Inferior parietal cortex (tissue), 1 donor: ENCODE results near the gene RBP2.

Source experiments
- DNase-seq: peaks from one replicate; pipeline ENCODE4 v3.0.0-alpha.2; 2016; ENCODE audit errors: extremely low spot score

RBP2 gene

DNA sequence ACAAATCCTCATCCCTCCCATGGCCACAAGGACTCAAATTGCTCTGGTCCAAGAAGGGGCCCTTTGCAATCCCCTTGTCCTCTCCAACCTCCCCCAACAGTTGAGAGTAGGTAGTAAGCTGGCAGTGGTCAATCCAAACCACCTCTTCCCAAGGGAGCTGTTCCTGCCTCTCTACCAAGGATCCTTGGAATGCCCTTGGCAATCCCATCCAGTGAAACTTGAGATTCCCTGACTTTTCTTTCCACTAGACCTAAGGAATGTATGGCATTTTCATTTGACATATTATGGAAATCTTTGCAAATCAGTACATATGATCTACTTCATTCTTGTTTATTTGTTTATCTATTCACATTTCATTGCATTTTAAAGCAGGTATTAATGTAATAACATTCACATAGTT, 4.8 kb upstream of the RBP2 start:
- DNase-seq: no peak

GRCh38 chr3:139480585-139480984, 4.3 kb upstream of the RBP2 start:
- no peak for DNase-seq

- DNase-seq: no peak
Measured at GRCh38 chr3:139477710-139478640, 1.7 kb upstream of the RBP2 start.

GRCh38 chr3:139473155-139473771, 3.1 kb downstream of the RBP2 start:
- DNase-seq: no peak

GRCh38 chr3:139472380-139473010, 3.8 kb downstream of the RBP2 start:
- no peak for DNase-seq

DNA sequence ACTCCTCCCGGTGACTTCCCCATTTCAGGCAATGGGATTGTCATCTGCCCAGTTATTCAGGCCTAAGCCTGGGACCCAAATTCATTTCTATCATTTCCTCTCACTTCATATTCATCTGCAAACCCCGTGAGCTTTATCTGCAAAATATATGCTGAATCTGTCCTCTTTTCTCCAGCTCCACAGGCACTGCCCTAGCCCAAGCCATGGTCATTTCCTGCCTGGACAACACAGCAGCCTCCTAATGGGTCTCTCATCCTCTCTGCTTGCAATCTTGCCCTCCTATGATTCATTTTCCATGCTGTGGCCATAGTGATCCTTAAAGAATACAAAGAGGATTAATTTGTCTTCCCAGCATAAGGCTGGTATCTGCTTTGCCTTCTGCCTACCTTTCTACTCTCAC, 6.1 kb downstream of the RBP2 start:
- no peak for DNase-seq

- DNase-seq: no peak
Measured at GRCh38 chr3:139468399-139468798, 7.9 kb downstream of the RBP2 start.

DNA sequence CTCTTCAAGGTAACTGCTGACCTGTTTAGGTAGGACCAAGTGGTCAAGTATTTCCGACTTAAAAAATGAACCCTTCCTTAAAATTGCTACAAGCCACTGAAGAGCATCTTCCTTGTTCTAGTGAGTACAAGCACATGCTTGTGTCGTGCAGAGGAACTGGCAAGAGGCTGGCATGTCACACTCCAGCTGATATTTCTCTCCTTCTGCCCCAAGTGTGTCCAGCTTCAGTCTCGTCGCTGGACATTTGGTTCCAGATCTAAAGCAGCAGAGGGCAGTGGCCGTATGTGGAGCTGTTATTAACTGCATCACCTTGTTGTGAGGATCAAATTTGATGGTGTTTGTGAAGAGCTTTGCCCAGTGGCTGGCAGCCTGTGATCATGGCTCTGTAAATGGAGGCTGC, 10.0 kb downstream of the RBP2 start:
- DNase-seq: no peak

DNA sequence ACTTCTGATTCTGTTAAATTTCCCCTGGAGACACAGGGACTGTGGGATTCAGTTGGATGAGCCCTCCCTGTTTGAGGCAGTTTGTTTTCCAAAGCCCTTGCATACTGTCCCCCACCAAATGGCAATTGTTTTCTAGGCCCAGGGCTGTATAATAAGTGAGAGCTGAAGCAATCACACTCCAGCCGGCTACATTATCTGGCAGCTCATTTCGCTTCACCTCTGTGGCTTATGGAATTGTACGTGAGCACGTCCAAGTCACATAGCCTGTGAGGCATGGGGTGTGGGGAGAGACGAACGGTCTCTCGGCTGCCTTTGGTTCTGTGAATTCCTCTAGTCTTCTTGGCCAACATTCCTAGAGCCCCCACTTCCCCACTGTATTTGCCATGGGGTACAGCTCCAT, 10.7 kb downstream of the RBP2 start:
- DNase-seq: no peak

DNA sequence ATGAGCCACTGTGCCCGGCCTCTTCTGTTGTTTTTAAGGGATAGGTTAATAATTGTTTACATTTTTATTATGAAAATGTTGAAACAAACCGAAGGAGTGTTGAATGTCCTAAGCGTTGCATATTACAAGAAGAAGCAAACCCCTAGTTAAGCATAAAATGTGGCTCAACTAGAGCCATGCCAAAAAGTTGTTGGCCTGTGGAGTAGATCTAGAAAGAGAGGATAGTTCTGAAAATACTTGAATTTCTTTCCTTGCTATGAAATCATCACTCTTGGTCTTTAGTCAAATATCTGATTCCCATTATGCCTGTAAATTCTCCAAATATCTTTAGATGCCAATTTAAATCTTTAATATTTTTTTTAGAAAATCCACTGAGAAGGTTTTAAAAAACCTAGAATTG, 12.8 kb downstream of the RBP2 start:
- no peak for DNase-seq

GRCh38 chr3:139460529-139460928, 15.8 kb downstream of the RBP2 start:
- DNase-seq: no peak

- no peak for DNase-seq
Measured at GRCh38 chr3:139460076-139460475, 16.2 kb downstream of the RBP2 start.

GRCh38 chr3:139458348-139458747, 18.0 kb downstream of the RBP2 start:
- no peak for DNase-seq

DNA sequence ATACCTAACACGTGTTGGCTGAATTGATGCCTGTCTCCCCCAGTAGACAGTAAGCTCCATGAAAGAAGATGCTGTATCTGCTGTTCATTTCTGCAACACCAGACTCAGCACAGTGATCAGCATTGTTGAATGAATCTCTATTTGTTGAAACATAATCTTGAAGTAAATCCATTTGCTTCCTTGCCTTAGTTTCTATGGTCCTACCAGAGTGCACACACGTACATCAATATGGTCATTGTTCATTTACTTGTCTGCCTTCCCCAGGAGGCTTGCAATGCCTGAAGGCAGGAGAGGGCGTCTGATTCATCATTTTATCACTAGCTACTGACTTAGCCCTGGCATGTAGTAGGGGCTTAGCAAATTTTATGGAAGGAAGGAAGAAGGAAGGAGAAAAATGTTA, 19.2 kb downstream of the RBP2 start:
- DNase-seq: no peak

GRCh38 chr3:139456386-139456785, 19.9 kb downstream of the RBP2 start:
- no peak for DNase-seq

DNA sequence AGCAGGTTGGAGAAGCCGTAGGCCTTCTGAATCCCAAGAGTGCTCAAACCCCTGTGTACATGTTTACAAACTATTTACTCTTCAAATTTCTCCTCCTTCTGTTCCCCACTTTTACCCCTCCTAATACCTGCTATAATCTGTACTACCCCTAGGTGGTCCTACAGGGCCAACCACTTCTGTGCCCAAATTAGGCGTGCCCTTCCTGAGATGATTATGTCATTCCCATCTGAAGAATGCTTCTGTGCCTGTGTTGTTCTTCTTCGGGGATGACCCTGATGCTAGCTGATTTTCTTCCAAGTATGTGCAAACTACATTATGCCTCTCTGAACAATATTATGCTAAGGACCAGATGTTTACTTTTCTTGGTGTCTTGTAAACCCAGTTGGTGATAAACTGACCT, 20.5 kb downstream of the RBP2 start:
- no peak for DNase-seq

GRCh38 chr3:139455206-139455605, 21.1 kb downstream of the RBP2 start:
- no peak for DNase-seq

- no peak for DNase-seq
Measured at GRCh38 chr3:139454346-139454745, 22.0 kb downstream of the RBP2 start.

GRCh38 chr3:139450159-139450558, 26.2 kb downstream of the RBP2 start:
- no peak for DNase-seq

DNA sequence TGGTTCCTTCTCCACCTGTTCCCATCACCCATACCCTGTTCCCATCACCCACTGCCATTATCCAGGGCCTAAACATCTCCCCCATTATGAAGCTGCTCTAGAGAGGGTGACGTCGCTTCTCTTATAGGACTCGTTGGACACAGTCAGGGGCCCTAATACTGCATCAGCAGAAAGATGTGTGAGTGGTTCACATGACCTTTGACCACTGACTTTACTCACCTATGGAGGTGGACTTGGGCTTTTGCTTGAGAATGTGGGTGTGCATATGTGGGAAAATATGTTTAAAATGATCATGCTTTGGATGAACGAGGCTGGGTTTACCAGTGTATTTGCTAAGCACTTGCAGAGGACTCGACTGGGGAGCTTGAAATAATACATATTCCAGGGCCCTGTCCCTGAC, 26.8 kb downstream of the RBP2 start:
- no peak for DNase-seq

DNA sequence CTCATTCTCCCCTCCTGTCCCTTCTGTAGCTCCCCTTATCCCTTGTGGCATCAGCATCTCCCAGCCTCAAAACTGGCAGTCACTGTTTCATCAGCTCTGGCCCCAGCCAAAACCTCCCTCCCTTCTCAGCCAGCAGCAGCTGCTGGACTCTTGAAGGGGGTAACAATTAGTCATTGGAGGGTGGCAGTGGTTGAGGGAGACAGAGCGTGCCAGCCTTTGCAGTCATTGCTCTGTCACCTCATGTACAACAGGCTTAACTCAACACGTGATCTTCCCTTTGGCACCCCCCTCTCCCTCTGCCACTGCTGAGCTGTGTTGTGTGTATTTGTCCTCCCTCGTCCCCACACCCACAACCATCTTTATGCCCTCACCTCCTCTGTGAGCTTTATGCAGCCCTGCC, 28.2 kb downstream of the RBP2 start:
- peak; percentile 72 for DNase-seq

- DNase-seq: no peak
Measured at GRCh38 chr3:139447486-139447885, 28.8 kb downstream of the RBP2 start.

- DNase-seq: no peak
Measured at GRCh38 chr3:139444446-139444845, 31.9 kb downstream of the RBP2 start.
